Esophagus squamous epithelium (tissue), 5 donors: Measurements from ENCODE around the gene HCRTR2. TPM values are rescaled to one million over a fixed set of nuclear protein-coding genes. Genes with fewer than 3 reads are reported as not detected.

Experiments used
- DNase-seq: peaks from one replicate; lab custom pipeline; 2025; lab: John Stamatoyannopoulos, UW
- H3K27ac ChIP-seq, 4 donors: fragments of 200-600 bp; sonication (generic); one replicate each; pipeline ENCODE4 v1.5.1; 2016 to 2019; ENCODE audit warnings: mild to moderate bottlenecking in 1 of 4
- H3K27me3 ChIP-seq, 4 donors: fragments of 200-600 bp; sonication (generic); 1 replicate in 3 of 4; 2 replicates in 1 of 4; pipeline versions ENCODE4 v1.5.1 to v1.6.0; 2017 to 2021; ENCODE audit warnings: antibody characterized with exemption in 1 of 4
- H3K36me3 ChIP-seq, 3 donors: fragments of 200-600 bp; sonication (generic); one replicate each; pipeline ENCODE4 v1.5.1; 2016 to 2019
- H3K4me1 ChIP-seq, 3 donors: fragments of 200-600 bp; sonication (generic); one replicate each; pipeline ENCODE4 v1.5.1; 2017 to 2019
- H3K4me3 ChIP-seq, 4 donors: fragments of 200-600 bp; sonication (generic); 1 replicate in 3 of 4; 2 replicates in 1 of 4; pipeline ENCODE4 v1.5.1; 2016 to 2019; ENCODE audit warnings: mild to moderate bottlenecking in 2 of 4, moderate library complexity in 1 of 4
- H3K9me3 ChIP-seq, 3 donors: fragments of 200-600 bp; sonication (generic); one replicate each; pipeline ENCODE4 v1.5.1; 2016 to 2019
- CTCF ChIP-seq, 6 experiments: fragments of 450-650 bp in 4 of 6; fragments of 200-600 bp in 2 of 6; sonication (generic) in 2 of 6; IDR thresholded peaks; one replicate each; pipeline ENCODE4 v1.5.1; 2016 to 2019; ENCODE audit warnings: antibody characterized with exemption in 6 of 6, mild to moderate bottlenecking in 4 of 6, moderate library complexity in 4 of 6
- POLR2A ChIP-seq, 4 donors: fragments of 450-650 bp; IDR thresholded peaks; one replicate each; pipeline ENCODE4 v1.6.1; 2017; ENCODE audit warnings: antibody characterized with exemption in 4 of 4, mild to moderate bottlenecking in 4 of 4, moderate library complexity in 3 of 4
- WGBS, 2 donors: methylation state at CpG; one replicate each; pipeline ENCODE4 v1.1.5; 2018; 5-methylcytosine and 5-hydroxymethylcytosine counted together
- intact Hi-C: fragments of 100-400 bp; cut with DNase I; formaldehyde crosslinking; loops from one replicate; pipeline ENCODE4 v1.15.0; 2022
- total RNA-seq, 4 donors: library from RNA; depleted of rRNA; stranded (reverse); fragments of >200 nt; gene quantifications; one replicate each; pipeline ENCODE4 v1.1.0, GENCODE V29; 2016
- donor health status: DM: yes; HTN: yes; CAD: no.

Gene HCRTR2
- total RNA-seq, 4 donors from 2014 or later: not detected

DNA sequence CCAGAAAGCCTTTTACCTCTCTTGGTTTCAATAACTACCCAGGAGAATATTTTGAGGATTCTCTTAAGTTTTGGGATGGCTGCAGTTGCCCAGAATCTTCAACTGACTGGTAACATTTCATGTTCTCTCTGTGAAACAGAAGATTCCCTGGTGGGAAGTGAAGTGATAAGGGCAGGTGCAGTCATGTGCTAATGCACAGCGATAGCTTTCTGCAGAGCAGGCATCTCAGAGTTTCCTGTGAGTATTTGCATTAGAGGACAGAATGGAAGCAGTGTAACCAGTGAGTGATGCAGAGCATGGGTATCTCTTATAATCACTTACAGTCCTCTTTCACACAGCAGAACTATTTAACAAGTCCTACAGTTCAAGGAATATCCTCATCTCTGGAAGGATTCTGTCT is 76.1 kb downstream of the HCRTR2 start:
- Histone ChIP-seq H3K9me3 (no peaks in the 10 kb centered on the region), H3K27me3 (no peaks in the 10 kb centered on the region), H3K4me3 (no peak overlapping the region), H3K27ac (no peak overlapping the region), H3K36me3 (no peaks in the 10 kb centered on the region), H3K4me1 (no peaks in the 10 kb centered on the region)
- intact Hi-C loops: no loop called here
- TF ChIP-seq POLR2A (IDR thresholded peaks at IDR 0.05): no peak
- TF ChIP-seq CTCF (IDR thresholded peaks at IDR 0.05): no peak
- no peak for DNase-seq
- 18 to 36% methylated on average over 1 of the region's 1 CpG for WGBS, 2 donors

DNA sequence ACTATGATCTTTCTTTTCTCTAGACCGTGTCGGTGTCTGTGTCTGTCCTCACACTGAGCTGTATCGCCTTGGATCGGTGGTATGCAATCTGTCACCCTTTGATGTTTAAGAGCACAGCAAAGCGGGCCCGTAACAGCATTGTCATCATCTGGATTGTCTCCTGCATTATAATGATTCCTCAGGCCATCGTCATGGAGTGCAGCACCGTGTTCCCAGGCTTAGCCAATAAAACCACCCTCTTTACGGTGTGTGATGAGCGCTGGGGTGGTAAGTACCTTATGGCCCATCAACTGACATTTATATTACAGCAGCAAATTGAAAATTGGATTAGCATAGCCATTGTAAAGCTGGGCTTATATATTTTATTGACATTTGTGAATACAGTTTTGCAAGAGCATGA is 80.8 kb downstream of the HCRTR2 start:
- WGBS, 2 donors: 83 to 86% methylated on average over 10 of the region's 10 CpGs
- Histone ChIP-seq H3K27me3 (no peaks in the 10 kb centered on the region), H3K4me1 (no peaks in the 10 kb centered on the region), H3K36me3 (no peaks in the 10 kb centered on the region), H3K9me3 (no peaks in the 10 kb centered on the region), H3K27ac (no peak overlapping the region), H3K4me3 (no peak overlapping the region)
- intact Hi-C loops: no loop called here
- TF ChIP-seq CTCF (IDR thresholded peaks at IDR 0.05): no peak
- TF ChIP-seq POLR2A (IDR thresholded peaks at IDR 0.05): no peak
- DNase-seq: no peak

GRCh38 chr6:55260181-55260580 is 85.9 kb downstream of the HCRTR2 start:
- Histone ChIP-seq H3K4me1 (no peaks in the 10 kb centered on the region), H3K36me3 (no peaks in the 10 kb centered on the region), H3K27ac (no peak overlapping the region), H3K9me3 (no peaks in the 10 kb centered on the region), H3K4me3 (no peak overlapping the region), H3K27me3 (no peaks in the 10 kb centered on the region)
- intact Hi-C loops: no loop called here
- DNase-seq: no peak
- TF ChIP-seq POLR2A (IDR thresholded peaks at IDR 0.05) (no peak), CTCF (IDR thresholded peaks at IDR 0.05) (no peak)
- 58 to 70% methylated on average over 2 of the region's 2 CpGs for WGBS, 2 donors

- H3K27ac ChIP-seq: no peak overlapping the region
- DNase-seq: no peak
Observed at GRCh38 chr6:55265409-55266114, 91.2 kb downstream of the HCRTR2 start.

More at GRCh38 chr6:55265409-55266114, 91.2 kb downstream of the HCRTR2 start:
- Histone ChIP-seq H3K36me3 (no peaks in the 10 kb centered on the region), H3K27me3 (no peaks in the 10 kb centered on the region), H3K9me3 (no peaks in the 10 kb centered on the region), H3K4me1 (no peaks in the 10 kb centered on the region), H3K4me3 (no peak overlapping the region)
- intact Hi-C loops: no loop called here
- TF ChIP-seq CTCF (IDR thresholded peaks at IDR 0.05) (no peak), POLR2A (IDR thresholded peaks at IDR 0.05) (no peak)
- WGBS, 2 donors: 69 to 83% methylated on average over 4 of the region's 4 CpGs
